ENCODE measurements around the gene CLRN3.

The CLRN3 gene

GRCh38 chr10:127849921-127850320 is 42.8 kb downstream of the CLRN3 start:
- no peak overlapping the region for H4K8ac ChIP-seq (ENCODE audit: low read depth, low read length)
- no peaks in the 10 kb centered on the region for H3K4me1 ChIP-seq (ENCODE audit: control insufficient read depth, low read depth, low read length)
- no peak overlapping the region for H3K4me3 ChIP-seq (ENCODE audit: low read length)
- no CpG with 5 or more reads among the region's 8 CpGs for WGBS (ENCODE audit: extremely low coverage, insufficient coverage, low lambda C conversion rate)
- H3K36me3 ChIP-seq (ENCODE audit: control insufficient read depth, insufficient read depth, low read length), result no peaks in the 10 kb centered on the region
- H2AK5ac ChIP-seq (ENCODE audit: low read length), result no peak overlapping the region
- H3K4ac ChIP-seq (ENCODE audit: low read depth, low read length), result no peak overlapping the region
- no peak overlapping the region for H4K5ac ChIP-seq (ENCODE audit: low read length)
- no peak overlapping the region for H3K18ac ChIP-seq (ENCODE audit: low read length)
- no peak overlapping the region for H2BK15ac ChIP-seq (replicated peaks; ENCODE audit: low read depth)
- no peaks in the 10 kb centered on the region for H3K27me3 ChIP-seq (ENCODE audit: insufficient read depth, low read length, poor library complexity)
- H2BK5ac ChIP-seq (ENCODE audit: low read length), result no peak overlapping the region
- no peak overlapping the region for H3K56ac ChIP-seq (ENCODE audit: low read length)
- H3K9ac ChIP-seq (ENCODE audit: low read length), result no peak overlapping the region
- no peaks in the 10 kb centered on the region for H3K79me2 ChIP-seq (ENCODE audit: control insufficient read depth, insufficient read depth, low read length)
- no peak overlapping the region for H2BK120ac ChIP-seq (ENCODE audit: low read depth, low read length)
- H3K79me1 ChIP-seq (ENCODE audit: low read length), result no peaks in the 10 kb centered on the region
- no peak for DNase-seq
- no peak overlapping the region for H3K27ac ChIP-seq (ENCODE audit: low read depth, low read length)
- H3K23ac ChIP-seq (ENCODE audit: low read length), result no peak overlapping the region
- no peak overlapping the region for H3K4me2 ChIP-seq (ENCODE audit: low read length)

DNA sequence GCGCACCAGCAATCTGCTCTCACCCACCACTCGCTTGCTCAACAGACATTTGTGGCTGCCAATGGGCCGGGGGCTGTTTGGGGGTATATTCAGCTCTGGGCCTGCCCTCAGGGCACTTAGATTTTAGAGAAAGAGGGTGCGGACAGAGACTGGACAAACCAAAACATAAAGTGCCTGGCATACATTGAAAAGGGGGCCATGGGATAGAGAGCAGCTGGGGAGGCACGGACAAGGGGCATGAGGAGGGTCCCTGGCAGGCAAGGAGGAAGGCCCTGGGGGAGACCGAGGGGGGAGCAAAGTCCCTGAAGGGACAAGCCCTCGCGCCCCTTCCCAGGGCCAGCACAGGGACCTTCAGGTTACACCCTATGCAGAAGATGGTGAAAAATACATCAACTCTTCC is 43.5 kb downstream of the CLRN3 start:
- no CpG with 5 or more reads among the region's 8 CpGs for WGBS (ENCODE audit: extremely low coverage, insufficient coverage, low lambda C conversion rate)
- no peak overlapping the region for H4K5ac ChIP-seq (ENCODE audit: low read length)
- H3K27me3 ChIP-seq (ENCODE audit: insufficient read depth, low read length, poor library complexity), result no peaks in the 10 kb centered on the region
- H3K4me3 ChIP-seq (ENCODE audit: low read length), result no peak overlapping the region
- no peak overlapping the region for H2BK15ac ChIP-seq (replicated peaks; ENCODE audit: low read depth)
- no peak overlapping the region for H4K8ac ChIP-seq (ENCODE audit: low read depth, low read length)
- H3K4me2 ChIP-seq (ENCODE audit: low read length), result no peak overlapping the region
- H2BK120ac ChIP-seq (ENCODE audit: low read depth, low read length), result no peak overlapping the region
- no peaks in the 10 kb centered on the region for H3K4me1 ChIP-seq (ENCODE audit: control insufficient read depth, low read depth, low read length)
- H3K27ac ChIP-seq (ENCODE audit: low read depth, low read length), result no peak overlapping the region
- H2AK5ac ChIP-seq (ENCODE audit: low read length), result no peak overlapping the region
- no peaks in the 10 kb centered on the region for H3K79me2 ChIP-seq (ENCODE audit: control insufficient read depth, insufficient read depth, low read length)
- no peak overlapping the region for H3K4ac ChIP-seq (ENCODE audit: low read depth, low read length)
- H3K36me3 ChIP-seq (ENCODE audit: control insufficient read depth, insufficient read depth, low read length), result no peaks in the 10 kb centered on the region
- no peak overlapping the region for H3K9ac ChIP-seq (ENCODE audit: low read length)
- H3K56ac ChIP-seq (ENCODE audit: low read length), result no peak overlapping the region
- H3K23ac ChIP-seq (ENCODE audit: low read length), result no peak overlapping the region
- DNase-seq, result no peak
- no peak overlapping the region for H3K18ac ChIP-seq (ENCODE audit: low read length)
- H2BK5ac ChIP-seq (ENCODE audit: low read length), result no peak overlapping the region
- no peaks in the 10 kb centered on the region for H3K79me1 ChIP-seq (ENCODE audit: low read length)

DNA sequence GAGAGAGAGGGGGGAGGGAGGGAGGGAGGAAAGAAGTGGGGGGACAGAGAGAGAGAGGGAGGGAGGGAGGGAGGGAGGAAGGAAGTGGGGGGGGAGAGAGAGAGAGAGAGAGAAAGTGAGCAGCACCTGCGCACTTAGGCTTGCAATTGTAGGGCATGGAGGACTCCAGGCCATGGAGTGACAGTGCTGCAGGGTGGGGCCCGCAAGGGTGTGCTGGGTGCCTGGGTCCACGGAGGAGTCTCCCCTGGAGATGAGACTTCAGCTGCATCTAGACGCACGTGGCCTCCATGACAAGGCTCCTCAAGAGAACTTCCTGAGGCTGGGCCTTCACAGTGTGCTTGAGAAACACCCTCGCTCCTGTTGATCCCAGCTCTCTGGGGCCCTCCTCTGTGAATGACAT is 44.5 kb downstream of the CLRN3 start:
- Histone ChIP-seq H4K8ac (ENCODE audit: low read depth, low read length) (no peak overlapping the region), H3K27ac (ENCODE audit: low read depth, low read length) (no peak overlapping the region), H2BK15ac (replicated peaks; ENCODE audit: low read depth) (no peak overlapping the region), H2AK5ac (ENCODE audit: low read length) (no peak overlapping the region), H3K27me3 (ENCODE audit: insufficient read depth, low read length, poor library complexity) (no peaks in the 10 kb centered on the region), H3K4ac (ENCODE audit: low read depth, low read length) (no peak overlapping the region), H3K79me1 (ENCODE audit: low read length) (no peaks in the 10 kb centered on the region), H3K4me2 (ENCODE audit: low read length) (no peak overlapping the region), H3K9ac (ENCODE audit: low read length) (no peak overlapping the region), H2BK120ac (ENCODE audit: low read depth, low read length) (no peak overlapping the region), H2BK5ac (ENCODE audit: low read length) (no peak overlapping the region), H3K4me1 (ENCODE audit: control insufficient read depth, low read depth, low read length) (no peaks in the 10 kb centered on the region), H3K23ac (ENCODE audit: low read length) (no peak overlapping the region), H4K5ac (ENCODE audit: low read length) (no peak overlapping the region), H3K36me3 (ENCODE audit: control insufficient read depth, insufficient read depth, low read length) (no peaks in the 10 kb centered on the region), H3K56ac (ENCODE audit: low read length) (no peak overlapping the region), H3K18ac (ENCODE audit: low read length) (no peak overlapping the region), H3K4me3 (ENCODE audit: low read length) (no peak overlapping the region), H3K79me2 (ENCODE audit: control insufficient read depth, insufficient read depth, low read length) (no peaks in the 10 kb centered on the region)
- no peak for DNase-seq
- no CpG with 5 or more reads among the region's 6 CpGs for WGBS (ENCODE audit: extremely low coverage, insufficient coverage, low lambda C conversion rate)

GRCh38 chr10:127845756-127846155 is 47.0 kb downstream of the CLRN3 start:
- Histone ChIP-seq H2BK15ac (replicated peaks; ENCODE audit: low read depth) (no peak overlapping the region), H4K8ac (ENCODE audit: low read depth, low read length) (no peak overlapping the region), H3K23ac (ENCODE audit: low read length) (peak overlapping the region; percentile 80), H2AK5ac (ENCODE audit: low read length) (no peak overlapping the region), H3K79me2 (ENCODE audit: control insufficient read depth, insufficient read depth, low read length) (no peaks in the 10 kb centered on the region), H3K4ac (ENCODE audit: low read depth, low read length) (no peak overlapping the region), H3K56ac (ENCODE audit: low read length) (no peak overlapping the region), H3K4me2 (ENCODE audit: low read length) (no peak overlapping the region), H3K36me3 (ENCODE audit: control insufficient read depth, insufficient read depth, low read length) (no peaks in the 10 kb centered on the region), H2BK120ac (ENCODE audit: low read depth, low read length) (no peak overlapping the region), H4K5ac (ENCODE audit: low read length) (no peak overlapping the region), H3K4me3 (ENCODE audit: low read length) (no peak overlapping the region), H3K18ac (ENCODE audit: low read length) (no peak overlapping the region), H2BK5ac (ENCODE audit: low read length) (no peak overlapping the region), H3K27me3 (ENCODE audit: insufficient read depth, low read length, poor library complexity) (no peaks in the 10 kb centered on the region), H3K4me1 (ENCODE audit: control insufficient read depth, low read depth, low read length) (no peaks in the 10 kb centered on the region), H3K27ac (ENCODE audit: low read depth, low read length) (no peak overlapping the region), H3K79me1 (ENCODE audit: low read length) (no peaks in the 10 kb centered on the region), H3K9ac (ENCODE audit: low read length) (no peak overlapping the region)
- no CpG with 5 or more reads among the region's 7 CpGs for WGBS (ENCODE audit: extremely low coverage, insufficient coverage, low lambda C conversion rate)
- no peak for DNase-seq

DNA sequence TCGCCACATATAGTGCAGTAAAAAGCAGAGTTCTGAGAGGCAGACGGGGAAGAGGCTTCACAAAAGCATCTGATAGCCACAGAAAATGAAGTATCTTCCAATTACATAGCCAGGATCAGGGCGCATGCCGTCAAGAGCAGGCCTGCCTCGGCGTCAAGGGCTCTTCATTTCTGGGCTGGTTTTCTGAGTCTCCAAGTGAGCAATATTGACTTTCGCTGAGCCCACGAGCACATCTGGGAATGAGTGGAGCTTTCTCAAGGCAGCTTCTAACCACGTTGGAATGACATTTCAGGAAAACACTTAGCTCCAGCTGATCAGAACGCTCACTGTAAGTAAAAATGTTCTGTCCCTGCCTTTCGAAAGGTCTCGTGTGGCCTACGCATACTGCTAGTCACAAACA is 51.9 kb downstream of the CLRN3 start:
- H2AK5ac ChIP-seq (ENCODE audit: low read length), result no peak overlapping the region
- H2BK120ac ChIP-seq (ENCODE audit: low read depth, low read length), result no peak overlapping the region
- no peak overlapping the region for H3K4ac ChIP-seq (ENCODE audit: low read depth, low read length)
- no CpG with 5 or more reads among the region's 13 CpGs for WGBS (ENCODE audit: extremely low coverage, insufficient coverage, low lambda C conversion rate)
- no peak overlapping the region for H3K4me3 ChIP-seq (ENCODE audit: low read length)
- no peaks in the 10 kb centered on the region for H3K27me3 ChIP-seq (ENCODE audit: insufficient read depth, low read length, poor library complexity)
- H3K4me1 ChIP-seq (ENCODE audit: control insufficient read depth, low read depth, low read length), result no peaks in the 10 kb centered on the region
- no peak overlapping the region for H4K8ac ChIP-seq (ENCODE audit: low read depth, low read length)
- no peak overlapping the region for H4K5ac ChIP-seq (ENCODE audit: low read length)
- H3K27ac ChIP-seq (ENCODE audit: low read depth, low read length), result no peak overlapping the region
- no peak overlapping the region for H3K9ac ChIP-seq (ENCODE audit: low read length)
- H3K23ac ChIP-seq (ENCODE audit: low read length), result no peak overlapping the region
- H3K79me1 ChIP-seq (ENCODE audit: low read length), result no peaks in the 10 kb centered on the region
- H3K4me2 ChIP-seq (ENCODE audit: low read length), result no peak overlapping the region
- H3K18ac ChIP-seq (ENCODE audit: low read length), result no peak overlapping the region
- no peaks in the 10 kb centered on the region for H3K36me3 ChIP-seq (ENCODE audit: control insufficient read depth, insufficient read depth, low read length)
- no peak overlapping the region for H2BK15ac ChIP-seq (replicated peaks; ENCODE audit: low read depth)
- H2BK5ac ChIP-seq (ENCODE audit: low read length), result no peak overlapping the region
- no peak overlapping the region for H3K56ac ChIP-seq (ENCODE audit: low read length)
- no peak for DNase-seq
- H3K79me2 ChIP-seq (ENCODE audit: control insufficient read depth, insufficient read depth, low read length), result no peaks in the 10 kb centered on the region

DNA sequence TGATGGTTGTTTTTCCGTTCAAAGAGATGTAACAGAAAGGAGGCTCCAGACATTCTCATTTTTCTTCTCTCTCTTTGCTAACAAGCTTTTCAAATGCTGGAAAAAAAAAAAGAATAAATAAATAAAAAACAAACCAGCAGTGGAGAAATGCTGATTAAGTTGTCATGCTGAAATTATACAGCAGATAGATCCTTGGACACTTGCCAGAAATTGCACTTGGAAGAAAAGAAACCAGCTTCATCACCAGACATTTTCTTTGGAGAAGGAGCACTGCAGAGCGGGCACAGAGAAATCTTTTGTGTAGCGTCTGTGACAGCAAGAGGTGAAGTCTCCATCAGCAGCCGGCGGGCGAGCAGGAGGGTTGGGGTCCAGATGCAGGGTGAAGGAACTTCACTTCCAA is 55.8 kb downstream of the CLRN3 start:
- no peaks in the 10 kb centered on the region for H3K79me1 ChIP-seq (ENCODE audit: low read length)
- WGBS (ENCODE audit: extremely low coverage, insufficient coverage, low lambda C conversion rate), result no CpG with 5 or more reads among the region's 6 CpGs
- no peak overlapping the region for H4K8ac ChIP-seq (ENCODE audit: low read depth, low read length)
- H2BK5ac ChIP-seq (ENCODE audit: low read length), result no peak overlapping the region
- no peak overlapping the region for H3K27ac ChIP-seq (ENCODE audit: low read depth, low read length)
- no peak overlapping the region for H2BK120ac ChIP-seq (ENCODE audit: low read depth, low read length)
- DNase-seq, result no peak
- no peak overlapping the region for H3K23ac ChIP-seq (ENCODE audit: low read length)
- no peak overlapping the region for H3K9ac ChIP-seq (ENCODE audit: low read length)
- no peak overlapping the region for H4K5ac ChIP-seq (ENCODE audit: low read length)
- H2BK15ac ChIP-seq (replicated peaks; ENCODE audit: low read depth), result no peak overlapping the region
- H3K56ac ChIP-seq (ENCODE audit: low read length), result no peak overlapping the region
- H2AK5ac ChIP-seq (ENCODE audit: low read length), result no peak overlapping the region
- H3K36me3 ChIP-seq (ENCODE audit: control insufficient read depth, insufficient read depth, low read length), result no peaks in the 10 kb centered on the region
- H3K79me2 ChIP-seq (ENCODE audit: control insufficient read depth, insufficient read depth, low read length), result no peaks in the 10 kb centered on the region
- no peaks in the 10 kb centered on the region for H3K27me3 ChIP-seq (ENCODE audit: insufficient read depth, low read length, poor library complexity)
- H3K4ac ChIP-seq (ENCODE audit: low read depth, low read length), result no peak overlapping the region
- no peak overlapping the region for H3K18ac ChIP-seq (ENCODE audit: low read length)
- H3K4me3 ChIP-seq (ENCODE audit: low read length), result no peak overlapping the region
- H3K4me2 ChIP-seq (ENCODE audit: low read length), result no peak overlapping the region
- H3K4me1 ChIP-seq (ENCODE audit: control insufficient read depth, low read depth, low read length), result no peaks in the 10 kb centered on the region

Data from mesendoderm (in vitro differentiated cells).